ENCODE results near the gene SPTBN1. TPM values are rescaled to one million over a fixed set of nuclear protein-coding genes. Genes with fewer than 3 reads are reported as not detected.

SPTBN1 gene
- total RNA-seq, 2 experiments from 2014 or later = 132 to 183 TPM

DNA sequence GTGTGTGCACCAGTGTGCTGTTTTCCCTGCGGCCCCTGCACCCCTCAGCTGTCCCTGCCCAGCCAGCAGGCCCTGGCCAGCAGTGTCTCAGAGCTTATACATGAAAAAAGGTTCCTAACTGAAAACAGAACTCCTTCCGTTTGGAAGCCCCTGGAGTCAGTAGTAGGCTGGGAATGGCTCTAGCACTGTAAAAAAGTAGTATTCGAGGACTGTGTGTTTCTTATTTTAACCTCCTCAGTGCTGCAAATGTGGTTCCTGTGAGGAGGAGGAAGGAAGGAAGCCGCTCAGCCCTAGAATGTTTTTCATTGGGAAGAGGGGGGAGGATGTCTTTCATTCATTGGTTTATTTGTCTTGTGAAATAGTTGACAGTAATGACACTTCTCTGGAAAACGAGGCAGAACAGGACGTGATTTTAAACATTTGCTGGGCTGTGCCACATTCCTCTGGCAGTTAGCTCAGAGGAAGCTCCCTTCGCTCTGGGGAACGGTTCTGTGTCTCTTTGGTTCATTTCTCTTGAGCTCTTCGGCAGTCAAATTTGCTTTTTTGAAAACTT is 103.5 kb downstream of the SPTBN1 start:
- peaks cover 46% of the 10 kb centered on the region for H3K4me1 ChIP-seq (ENCODE audit: insufficient read depth, low read length, poor library complexity, severe bottlenecking)
- intact Hi-C loops (cut with micrococcal nuclease; ENCODE audit: unreplicated experiment) = loop anchor here (1.0 to 5.0 kb wide), 4 partner anchors 21 to 228 kb away; partner anchors contain the start of gene EML6
- CTCF ChIA-PET (ENCODE audit: unreplicated experiment) = interaction anchor here (0.6 to 1.7 kb wide), 3 partner anchors 22 to 235 kb away, joined by 3 to 7 read pairs (median 3); no protein-coding TSS in a partner anchor
- peaks cover 4% of the 10 kb centered on the region; the same call in 1 of the 2 replicates for H3K36me3 ChIP-seq (ENCODE audit: insufficient read depth, low read length)
- peak overlapping the region; percentile 79 for H3K27ac ChIP-seq (ENCODE audit: low read depth, low read length, poor library complexity, severe bottlenecking)
- DNase-seq (ENCODE audit: low spot score) = peak; percentile 42
- no peaks in the 10 kb centered on the region for H3K9me2 ChIP-seq (ENCODE audit: insufficient read depth, low read length)
- TF ChIP-seq EZH2phosphoT487 (IDR thresholded peaks at IDR 0.05; ENCODE audit: borderline replicate concordance, low read depth, low read length) = no peak
- TF ChIP-seq, protein P1, sequence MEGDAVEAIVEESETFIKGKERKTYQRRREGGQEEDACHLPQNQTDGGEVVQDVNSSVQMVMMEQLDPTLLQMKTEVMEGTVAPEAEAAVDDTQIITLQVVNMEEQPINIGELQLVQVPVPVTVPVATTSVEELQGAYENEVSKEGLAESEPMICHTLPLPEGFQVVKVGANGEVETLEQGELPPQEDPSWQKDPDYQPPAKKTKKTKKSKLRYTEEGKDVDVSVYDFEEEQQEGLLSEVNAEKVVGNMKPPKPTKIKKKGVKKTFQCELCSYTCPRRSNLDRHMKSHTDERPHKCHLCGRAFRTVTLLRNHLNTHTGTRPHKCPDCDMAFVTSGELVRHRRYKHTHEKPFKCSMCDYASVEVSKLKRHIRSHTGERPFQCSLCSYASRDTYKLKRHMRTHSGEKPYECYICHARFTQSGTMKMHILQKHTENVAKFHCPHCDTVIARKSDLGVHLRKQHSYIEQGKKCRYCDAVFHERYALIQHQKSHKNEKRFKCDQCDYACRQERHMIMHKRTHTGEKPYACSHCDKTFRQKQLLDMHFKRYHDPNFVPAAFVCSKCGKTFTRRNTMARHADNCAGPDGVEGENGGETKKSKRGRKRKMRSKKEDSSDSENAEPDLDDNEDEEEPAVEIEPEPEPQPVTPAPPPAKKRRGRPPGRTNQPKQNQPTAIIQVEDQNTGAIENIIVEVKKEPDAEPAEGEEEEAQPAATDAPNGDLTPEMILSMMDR (conservative IDR thresholded peaks at IDR 0.05; ENCODE audit: low read length) = no peak
- POLR2A ChIA-PET = interaction anchor here (0.6 to 3.7 kb wide), 20 partner anchors 8 to 466 kb away, joined by 3 to 56 read pairs (median 4); no protein-coding TSS in a partner anchor
- H4K20me1 ChIP-seq (ENCODE audit: insufficient read depth, low read length) = 0 out of 2 replicates have a peak, but pooled peaks cover 3% of the 10 kb centered on the region
- H3K79me2 ChIP-seq (ENCODE audit: insufficient read depth, low read depth, low read length) = peaks cover 63% of the 10 kb centered on the region
- H2AFZ ChIP-seq (ENCODE audit: low read length) = peak overlapping the region; percentile 1; the same call in 1 of the 2 replicates
- H3K4me3 ChIP-seq (ENCODE audit: low read depth, low read length, poor library complexity, severe bottlenecking) = peak overlapping the region; percentile 85
- no peaks in the 10 kb centered on the region for H3K9me3 ChIP-seq (ENCODE audit: low read length)
- TSS peak; percentile 81 for BruUV-seq (replicated peaks)
- H3K4me2 ChIP-seq (ENCODE audit: low read length) = peak overlapping the region; percentile 84

GRCh38 chr2:54560146-54560881 is 104.2 kb downstream of the SPTBN1 start:
- H3K4me2 ChIP-seq (ENCODE audit: low read length) = peak overlapping the region; percentile 84
- peaks cover 52% of the 10 kb centered on the region for H3K4me1 ChIP-seq (ENCODE audit: insufficient read depth, low read length, poor library complexity, severe bottlenecking)
- ChIA-PET POLR2A (interaction anchor here (0.6 to 3.7 kb wide), 15 partner anchors 8 to 462 kb away, joined by 3 to 56 read pairs (median 4); no protein-coding TSS in a partner anchor), CTCF (ENCODE audit: unreplicated experiment) (interaction anchor here (0.6 to 1.7 kb wide), 3 partner anchors 21 to 234 kb away, joined by 3 to 7 read pairs (median 3); no protein-coding TSS in a partner anchor)
- H2AFZ ChIP-seq (ENCODE audit: low read length) = peak overlapping the region; percentile 1; the same call in 1 of the 2 replicates
- TF ChIP-seq EZH2phosphoT487 (IDR thresholded peaks at IDR 0.05; ENCODE audit: borderline replicate concordance, low read depth, low read length) = no peak
- TF ChIP-seq, protein P1 (conservative IDR thresholded peaks at IDR 0.05; ENCODE audit: low read length) = 0 out of 2 replicates have a peak, but pooled peaks have one; percentile 15
- intact Hi-C loops (cut with micrococcal nuclease; ENCODE audit: unreplicated experiment) = loop anchor here (1.0 kb wide), 1 partner anchor 20 kb away; no protein-coding TSS in a partner anchor
- no TSS peak for BruUV-seq (replicated peaks)
- H3K79me2 ChIP-seq (ENCODE audit: insufficient read depth, low read depth, low read length) = peaks cover 69% of the 10 kb centered on the region
- H3K36me3 ChIP-seq (ENCODE audit: insufficient read depth, low read length) = peaks cover 5% of the 10 kb centered on the region; the same call in 1 of the 2 replicates
- H4K20me1 ChIP-seq (ENCODE audit: insufficient read depth, low read length) = 0 out of 2 replicates have a peak, but pooled peaks cover 3% of the 10 kb centered on the region
- peak; percentile 74 for DNase-seq (ENCODE audit: low spot score)
- no peaks in the 10 kb centered on the region for H3K9me3 ChIP-seq (ENCODE audit: low read length)
- peak overlapping the region; percentile 79 for H3K27ac ChIP-seq (ENCODE audit: low read depth, low read length, poor library complexity, severe bottlenecking)
- peak overlapping the region; percentile 85 for H3K4me3 ChIP-seq (ENCODE audit: low read depth, low read length, poor library complexity, severe bottlenecking)
- H3K9me2 ChIP-seq (ENCODE audit: insufficient read depth, low read length) = no peaks in the 10 kb centered on the region

All from OCI-LY7 (cell line).